Anterior cingulate cortex (tissue), 58 donors: ENCODE measurements around the gene RNF141.

ENCODE experiments used
- DNase-seq, 58 donors: peaks; one replicate each; lab custom pipeline; 2025; lab: John Stamatoyannopoulos, UW

Gene RNF141

DNA sequence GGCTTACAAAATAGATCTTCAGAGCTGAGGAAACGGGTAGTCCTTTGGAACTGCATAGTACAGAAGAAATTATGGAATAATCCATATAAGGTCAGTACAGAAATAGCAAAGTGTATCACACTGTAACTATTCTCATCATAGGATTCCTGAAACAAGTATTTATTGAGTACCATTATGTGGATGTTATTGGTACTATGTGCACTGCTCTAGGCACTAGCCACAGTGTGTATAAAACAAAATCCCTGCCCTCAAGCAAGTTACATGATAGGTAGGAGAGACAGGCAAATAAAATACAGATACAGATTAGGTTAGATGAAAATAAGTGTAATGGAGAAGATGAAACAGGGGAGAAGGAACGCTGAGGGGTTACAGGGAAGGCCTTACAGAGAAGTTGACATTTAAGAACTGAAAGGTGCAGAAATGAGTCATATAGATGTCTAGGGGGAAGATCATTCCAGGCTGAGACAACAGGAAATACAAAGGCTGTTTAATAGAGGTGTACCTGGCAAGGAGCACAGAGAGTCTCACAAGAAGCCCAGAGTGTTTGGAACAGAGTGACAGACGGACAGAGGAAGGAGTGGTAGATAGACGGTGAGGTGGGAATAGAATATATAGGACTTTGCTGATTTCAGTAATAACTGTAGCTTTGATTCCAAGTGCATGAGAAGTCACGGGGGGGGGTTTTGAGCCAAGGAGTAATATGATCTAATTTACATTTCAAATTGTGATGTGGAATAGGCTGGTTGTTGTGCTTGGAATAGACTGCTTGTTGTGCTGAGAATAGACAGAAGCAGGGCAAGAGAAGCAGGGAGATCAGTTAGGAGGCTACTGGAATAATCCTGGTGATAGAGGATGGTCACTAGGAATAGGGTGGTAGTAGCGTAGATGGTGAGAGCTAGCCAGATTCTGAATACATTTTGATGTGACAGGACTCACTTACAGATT, 13.7 kb downstream of the RNF141 start:
- peak in 13 of 58 donors; percentile 22 to 75 (median 36) for DNase-seq

GRCh38 chr11:10524471-10524870, 16.5 kb downstream of the RNF141 start:
- DNase-seq = no peak

DNA sequence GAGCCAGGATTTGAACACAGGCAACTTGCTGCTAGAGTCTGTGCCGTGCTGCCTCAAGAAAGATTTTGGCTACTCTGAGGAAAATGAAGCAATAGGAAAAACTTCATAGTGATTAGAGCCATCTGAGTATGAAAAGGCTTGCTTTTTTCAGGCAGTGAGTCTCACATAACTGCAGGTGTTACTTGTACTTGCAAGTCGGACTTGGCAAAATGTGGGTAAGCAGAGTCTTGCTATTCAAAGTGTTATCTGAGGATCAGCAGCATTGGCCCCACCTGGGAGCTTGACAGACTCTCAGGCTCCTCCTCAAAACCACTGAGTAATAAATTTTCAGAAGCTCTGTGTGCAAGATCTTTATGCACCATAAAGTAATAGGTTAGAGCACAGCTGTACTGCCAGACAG, 18.1 kb downstream of the RNF141 start:
- DNase-seq = peak in 3 of 58 donors; percentile 28 to 42 (median 38)

DNA sequence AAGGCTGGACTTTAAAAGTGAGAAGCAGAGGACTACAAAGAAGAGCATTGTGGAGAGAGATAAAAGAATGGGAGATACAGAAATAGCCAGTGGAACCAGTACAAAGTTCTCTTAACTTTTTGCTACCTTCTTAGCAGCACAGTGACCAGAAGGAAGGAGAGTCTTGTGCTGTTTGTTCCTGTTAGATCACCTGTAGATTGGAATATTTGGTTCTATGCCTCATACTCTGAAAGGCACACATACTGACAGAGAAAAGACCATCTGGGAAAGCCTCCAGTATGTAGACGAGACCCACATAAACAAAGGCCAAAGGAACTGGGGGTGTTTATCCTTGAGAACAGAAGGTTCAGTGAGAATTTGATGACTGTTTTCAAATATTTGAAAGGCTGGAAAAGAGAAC, 18.7 kb downstream of the RNF141 start:
- peak in 1 of 58 donors; percentile 45 for DNase-seq

- DNase-seq = no peak
These were observed 20.4 kb downstream of the RNF141 start for GRCh38 chr11:10520562-10520961.

- no peak for DNase-seq
These were observed 21.4 kb downstream of the RNF141 start for GRCh38 chr11:10519630-10520029.

- DNase-seq = peak in 1 of 58 donors; percentile 13
These were observed 22.1 kb downstream of the RNF141 start for GRCh38 chr11:10518891-10519290.

DNA sequence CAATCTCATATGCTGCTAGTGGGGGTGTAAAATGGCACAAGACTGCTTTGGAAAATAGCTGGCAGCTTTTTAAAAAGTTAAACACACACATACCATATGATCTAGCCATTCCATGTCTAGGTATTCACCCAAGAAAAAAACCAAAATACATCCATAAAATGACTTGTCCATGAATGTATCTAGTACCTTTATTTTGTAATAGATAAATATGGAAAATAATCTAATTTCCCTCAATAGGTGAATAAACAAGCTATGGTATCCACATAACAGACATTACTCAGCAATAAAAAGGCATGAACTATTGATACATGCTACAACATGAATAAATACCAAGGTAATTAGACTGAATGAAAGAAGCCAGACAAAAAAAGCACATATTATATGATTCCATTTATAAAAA, 22.9 kb downstream of the RNF141 start:
- DNase-seq = no peak

GRCh38 chr11:10515418-10515817, 25.6 kb downstream of the RNF141 start:
- no peak for DNase-seq

DNA sequence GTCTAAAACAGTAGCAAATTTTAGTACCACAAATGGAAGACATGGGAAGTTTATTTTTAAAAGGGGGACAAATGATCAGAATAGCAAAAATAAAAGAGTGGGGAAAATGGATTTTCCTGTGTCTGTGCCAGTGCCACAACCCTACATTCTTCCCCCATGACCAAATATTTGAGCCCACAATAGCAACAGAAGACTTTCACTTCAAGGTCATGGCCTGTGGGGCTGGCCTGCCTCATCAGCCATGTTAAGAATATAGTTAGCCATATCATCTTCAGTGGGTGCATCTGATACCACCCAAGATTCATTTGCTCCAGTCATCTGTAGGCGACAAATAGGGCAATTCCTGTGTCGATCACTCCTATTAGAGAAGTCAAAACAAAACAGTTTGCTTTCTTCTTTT, 26.3 kb downstream of the RNF141 start:
- no peak for DNase-seq

DNA sequence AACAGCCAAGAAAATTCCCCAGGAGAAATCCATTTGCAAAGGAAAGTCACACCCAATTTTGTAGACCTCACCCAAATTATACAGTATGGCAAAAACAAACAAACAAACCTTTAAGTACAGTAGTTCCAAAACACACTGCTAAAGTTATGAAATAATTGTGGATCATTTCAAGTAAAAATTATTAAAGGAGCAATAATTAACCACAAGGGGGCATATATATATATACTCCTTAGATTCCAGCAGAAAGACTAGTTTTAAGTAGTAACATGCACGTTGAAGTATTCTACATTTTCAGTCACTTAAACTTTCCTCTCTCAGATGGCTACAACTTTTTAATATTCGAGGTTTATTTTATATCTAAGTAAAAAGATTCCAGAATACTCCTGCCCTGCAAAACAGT, 26.8 kb downstream of the RNF141 start:
- DNase-seq = no peak

- peak in 1 of 58 donors; percentile 15 for DNase-seq
These were observed 29.8 kb downstream of the RNF141 start for GRCh38 chr11:10511181-10511621.

GRCh38 chr11:10506008-10506370, 35.0 kb downstream of the RNF141 start:
- DNase-seq = no peak

DNA sequence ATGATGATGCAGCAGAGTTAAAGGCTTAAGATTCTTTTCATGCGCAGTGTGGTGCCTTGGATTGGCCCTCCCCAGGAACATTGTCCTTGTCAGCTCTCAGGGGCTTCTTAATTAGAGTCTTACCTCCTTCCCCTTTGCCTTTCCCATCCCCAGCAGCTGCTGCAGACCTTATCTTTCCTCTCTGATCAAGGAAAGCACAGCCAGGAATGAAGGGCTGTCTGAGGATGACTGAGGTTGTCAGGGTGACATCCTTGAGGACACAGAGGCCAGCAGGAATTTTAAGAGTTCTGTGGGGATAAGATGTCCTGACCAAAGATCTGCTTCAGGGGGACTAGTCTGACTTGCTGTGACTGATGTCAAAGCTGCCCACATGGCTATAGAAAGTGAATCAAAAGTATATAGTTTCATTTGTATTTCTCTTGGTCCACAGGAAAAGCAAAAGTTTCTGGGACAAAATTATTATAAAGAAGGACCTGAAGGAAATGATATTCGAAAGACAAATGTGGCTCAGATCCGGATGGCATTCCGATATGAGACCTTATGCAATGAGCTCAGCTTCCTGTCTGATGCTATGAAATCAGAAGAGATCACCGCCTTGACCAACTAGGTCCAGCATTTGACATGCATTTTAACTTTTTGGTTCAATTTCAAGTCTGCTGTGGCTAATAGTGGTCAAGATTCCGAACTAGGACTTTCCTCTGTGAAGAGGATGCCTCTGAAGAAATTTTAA, 35.5 kb downstream of the RNF141 start:
- no peak for DNase-seq

- no peak for DNase-seq
These were observed 36.5 kb downstream of the RNF141 start for GRCh38 chr11:10504490-10504889.

DNA sequence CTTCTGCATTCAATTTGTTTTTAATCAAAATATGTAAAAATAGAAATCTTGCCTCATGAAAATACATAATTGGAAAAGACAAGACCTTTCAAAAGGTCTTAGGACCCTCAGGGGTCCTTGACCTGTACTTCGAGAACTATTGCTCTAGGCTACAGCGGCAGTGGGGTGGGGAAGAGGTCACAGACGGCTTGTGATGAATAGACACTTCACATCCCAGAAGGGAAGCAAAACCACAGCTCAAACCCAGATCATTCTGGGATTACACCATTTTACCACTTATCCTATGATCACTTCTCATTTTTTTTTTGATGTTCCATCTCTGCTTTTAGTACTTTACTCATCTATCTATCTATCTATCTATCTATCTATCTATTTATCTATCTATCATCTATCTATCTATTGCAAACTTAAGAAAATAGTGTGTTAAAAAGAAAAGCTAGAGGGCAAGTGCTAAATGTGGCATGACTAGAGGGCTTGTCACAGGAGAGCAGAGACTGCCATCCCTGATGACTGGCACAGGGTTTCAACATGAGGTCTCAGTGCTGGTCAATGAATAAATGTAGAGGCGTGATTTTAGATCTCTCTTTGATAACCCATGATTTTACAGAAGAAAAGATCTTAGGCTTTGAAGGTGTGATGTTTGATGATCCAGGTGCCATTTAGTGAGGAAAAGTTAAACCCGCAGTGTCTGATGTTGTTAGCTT, 37.1 kb downstream of the RNF141 start:
- DNase-seq = no peak

- DNase-seq = no peak
These were observed 37.8 kb downstream of the RNF141 start for GRCh38 chr11:10503221-10503620.

DNA sequence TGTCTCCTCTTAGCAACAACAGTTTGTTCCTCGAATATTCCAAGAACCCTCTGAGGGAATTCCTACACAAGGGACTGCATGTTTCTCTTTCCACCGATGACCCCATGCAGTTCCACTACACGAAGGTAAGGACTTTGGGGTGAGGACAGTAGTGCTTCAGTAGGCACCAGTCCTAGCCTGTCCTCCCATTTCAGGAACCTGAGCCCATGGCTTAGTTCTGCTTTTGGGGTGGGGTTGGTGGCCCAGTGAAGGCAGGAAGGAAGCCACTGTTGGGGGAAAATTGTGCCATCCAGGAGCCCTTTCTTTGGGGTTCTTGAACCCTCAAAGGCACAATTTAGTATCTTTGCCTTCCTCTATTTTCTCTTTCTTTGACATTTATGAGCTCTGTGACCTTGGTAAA, 38.2 kb downstream of the RNF141 start:
- DNase-seq = no peak

GRCh38 chr11:10502065-10502680, 38.8 kb downstream of the RNF141 start:
- DNase-seq = no peak
